GM21786 (cell line): ENCODE data around the gene INPP5D.
"Not testable (repeated sequence)": the region's sequence is repeated elsewhere in the genome, so short reads cannot be mapped to it uniquely, and the experiment has no call there.

Experiments used
- ATAC-seq: cut with Tn5 transposase; IDR thresholded peaks from one replicate; pipeline ENCODE4 v1.9.1; 2021; ENCODE audit not compliant: unreplicated experiment

The INPP5D gene

GRCh38 chr2:233140077-233140585, 80.0 kb downstream of the INPP5D start:
- ATAC-seq, result no peak

- ATAC-seq, result no peak
Observed at GRCh38 chr2:233140978-233141377, 80.8 kb downstream of the INPP5D start.

- ATAC-seq, result no peak
Observed at GRCh38 chr2:233141901-233142300, 81.8 kb downstream of the INPP5D start.

GRCh38 chr2:233142355-233142897, 82.3 kb downstream of the INPP5D start:
- peak; percentile 92 for ATAC-seq

GRCh38 chr2:233143700-233144331, 83.7 kb downstream of the INPP5D start:
- no peak for ATAC-seq

- no peak for ATAC-seq
Observed at GRCh38 chr2:233145726-233146125, 85.6 kb downstream of the INPP5D start.

- ATAC-seq, result no peak
Observed at GRCh38 chr2:233146194-233146593, 86.1 kb downstream of the INPP5D start.

- ATAC-seq, result no peak
Observed at GRCh38 chr2:233147136-233147828, 87.1 kb downstream of the INPP5D start.

- no peak for ATAC-seq
Observed at GRCh38 chr2:233147829-233148167, 87.7 kb downstream of the INPP5D start.

GRCh38 chr2:233148354-233148753, 88.2 kb downstream of the INPP5D start:
- no peak for ATAC-seq

GRCh38 chr2:233152541-233152940, 92.4 kb downstream of the INPP5D start:
- no peak for ATAC-seq

- no peak for ATAC-seq
Observed at GRCh38 chr2:233153146-233153798, 93.1 kb downstream of the INPP5D start.

GRCh38 chr2:233156001-233156400, 95.9 kb downstream of the INPP5D start:
- ATAC-seq, result no peak

- ATAC-seq, result not testable (repeated sequence)
Observed at GRCh38 chr2:233156461-233156860, 96.3 kb downstream of the INPP5D start.

GRCh38 chr2:233161730-233162129, 101.6 kb downstream of the INPP5D start:
- ATAC-seq, result no peak

- no peak for ATAC-seq
Observed at GRCh38 chr2:233162770-233163169, 102.6 kb downstream of the INPP5D start.

GRCh38 chr2:233163486-233164103, 103.5 kb downstream of the INPP5D start:
- no peak for ATAC-seq

- ATAC-seq, result no peak
Observed at GRCh38 chr2:233164128-233164635, 104.0 kb downstream of the INPP5D start.

GRCh38 chr2:233164967-233165366, 104.8 kb downstream of the INPP5D start:
- no peak for ATAC-seq

- no peak for ATAC-seq
Observed at GRCh38 chr2:233165543-233165894, 105.4 kb downstream of the INPP5D start.
